Prostate gland (tissue), 2 donors: ENCODE results near the gene DSCAML1.

Experiments used
- CTCF ChIP-seq, 4 experiments: fragments of 200-600 bp in 2 of 4; fragments of 450-650 bp in 2 of 4; sonication (generic) in 2 of 4; IDR thresholded peaks; 1 replicate in 3 of 4; 2 replicates in 1 of 4; pipeline ENCODE4 v1.5.1; 2016 to 2019; ENCODE audit warnings: antibody characterized with exemption in 4 of 4, mild to moderate bottlenecking in 2 of 4, moderate library complexity in 2 of 4
- POLR2A ChIP-seq: fragments of 450-650 bp; IDR thresholded peaks from one replicate; pipeline ENCODE4 v1.6.1; 2016; ENCODE audit warnings: antibody characterized with exemption, mild to moderate bottlenecking
- POLR2AphosphoS5 ChIP-seq: sonication (generic); formaldehyde crosslinking; IDR thresholded peaks from one replicate; pipeline ENCODE4 v1.6.1; 2017; ENCODE audit warnings: antibody characterized with exemption

- TF ChIP-seq POLR2AphosphoS5 (no peak), CTCF (IDR thresholded peaks at IDR 0.05) (no peak), POLR2A (no peak)
These were observed 411.5 kb downstream of the DSCAML1 start for GRCh38 chr11:117385471-117385870.
